ENCODE results near the gene KANK4. TPM values are rescaled to one million over a fixed set of nuclear protein-coding genes. Genes with fewer than 3 reads are reported as not detected.

The KANK4 gene
- total RNA-seq, 4 donors from 2014 or later, result 0.54 to 0.59 (median 0.56) TPM; not detected in 1

DNA sequence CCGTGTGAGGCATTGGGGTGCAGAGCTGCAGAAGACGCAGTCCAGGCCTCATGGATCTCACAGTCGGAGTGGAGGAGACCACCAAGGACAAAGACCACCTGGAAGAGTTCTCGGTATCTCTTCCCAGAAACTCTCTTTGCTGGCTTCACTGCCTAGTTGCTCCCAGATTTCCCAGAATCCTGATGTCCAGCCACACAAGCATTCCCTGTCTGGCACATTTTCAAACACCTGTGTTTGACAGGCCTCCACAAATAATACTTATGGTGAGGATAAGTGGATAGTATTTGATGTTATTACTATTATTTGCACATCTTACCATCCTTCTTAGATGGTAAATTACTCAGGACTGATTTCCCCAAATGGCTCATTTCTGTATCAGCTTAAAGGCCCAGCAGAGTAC, 27.7 kb upstream of the KANK4 start:
- no peak for DNase-seq
- WGBS, 2 donors, result 88 to 98% methylated on average over 4 of the region's 4 CpGs
- TF ChIP-seq POLR2A (IDR thresholded peaks at IDR 0.05) (no peak), CTCF (IDR thresholded peaks at IDR 0.05) (no peak)

DNA sequence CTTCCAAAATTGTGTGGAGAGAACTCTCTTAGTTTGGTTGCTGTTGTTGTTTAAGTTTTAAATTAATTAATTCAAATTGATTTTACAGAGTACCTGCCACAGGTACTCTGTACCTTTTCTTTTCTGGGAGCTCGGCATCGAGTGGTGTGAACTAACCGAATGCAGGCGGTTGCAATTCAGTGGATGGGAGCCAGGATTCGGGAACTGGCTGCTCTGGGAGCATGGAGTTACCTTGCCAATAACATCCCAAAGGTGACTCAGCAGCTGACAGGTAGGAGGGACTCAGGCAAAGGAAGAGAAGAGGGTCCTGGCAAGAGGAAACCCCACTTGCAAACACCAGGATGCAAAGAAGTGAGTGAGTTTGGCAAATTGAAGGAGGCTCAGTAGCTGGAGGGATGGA, 24.7 kb upstream of the KANK4 start:
- DNase-seq, result no peak
- no peak overlapping the region for H3K4me3 ChIP-seq (replicated peaks in 1 of 3)
- no peaks in the 10 kb centered on the region for H3K36me3 ChIP-seq
- no peaks in the 10 kb centered on the region for H3K4me1 ChIP-seq
- TF ChIP-seq POLR2A (IDR thresholded peaks at IDR 0.05) (no peak), CTCF (IDR thresholded peaks at IDR 0.05) (no peak)
- intact Hi-C loops (cut with DNase I), result no loop called here
- no peak overlapping the region for H3K27ac ChIP-seq
- WGBS, 2 donors, result 93 to 96% methylated on average over 5 of the region's 5 CpGs
- H3K27me3 ChIP-seq, result no peaks in the 10 kb centered on the region
- H3K9me3 ChIP-seq, result no peaks in the 10 kb centered on the region

More for the DNA sequence above, 27.7 kb upstream of the KANK4 start:
- Histone ChIP-seq H3K4me1 (no peaks in the 10 kb centered on the region), H3K27me3 (no peaks in the 10 kb centered on the region), H3K9me3 (no peaks in the 10 kb centered on the region), H3K27ac (no peak overlapping the region), H3K4me3 (replicated peaks in 1 of 3) (no peak overlapping the region), H3K36me3 (no peaks in the 10 kb centered on the region)
- intact Hi-C loops (cut with DNase I), result no loop called here

DNA sequence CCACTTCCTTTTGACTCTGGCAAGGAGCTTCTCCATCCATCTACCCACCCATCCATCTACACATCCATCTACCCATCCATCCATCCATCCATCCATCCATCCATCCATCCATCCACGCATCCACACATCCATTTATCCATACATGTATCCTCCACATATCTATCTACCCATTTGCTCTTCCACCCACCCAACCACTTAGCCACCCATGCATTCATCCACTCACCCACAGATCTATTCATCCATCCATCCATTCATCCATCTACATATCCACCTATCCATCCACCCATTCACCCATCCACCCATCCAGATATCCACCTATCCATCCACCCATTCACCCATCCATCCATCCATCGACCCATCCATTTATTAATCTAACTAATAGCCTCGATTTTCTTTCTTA, 23.0 kb upstream of the KANK4 start:
- WGBS, 2 donors, result 95 to 96% methylated on average over 3 of the region's 3 CpGs
- no peak for DNase-seq
- H3K4me3 ChIP-seq (replicated peaks in 1 of 3), result no peak overlapping the region
- no peaks in the 10 kb centered on the region for H3K9me3 ChIP-seq
- no peaks in the 10 kb centered on the region for H3K36me3 ChIP-seq
- TF ChIP-seq CTCF (IDR thresholded peaks at IDR 0.05) (no peak), POLR2A (IDR thresholded peaks at IDR 0.05) (no peak)
- intact Hi-C loops (cut with DNase I), result no loop called here
- H3K27ac ChIP-seq, result no peak overlapping the region
- peaks cover 0 to 9% of the 10 kb centered on the region in 2 donors for H3K4me1 ChIP-seq
- no peaks in the 10 kb centered on the region for H3K27me3 ChIP-seq

DNA sequence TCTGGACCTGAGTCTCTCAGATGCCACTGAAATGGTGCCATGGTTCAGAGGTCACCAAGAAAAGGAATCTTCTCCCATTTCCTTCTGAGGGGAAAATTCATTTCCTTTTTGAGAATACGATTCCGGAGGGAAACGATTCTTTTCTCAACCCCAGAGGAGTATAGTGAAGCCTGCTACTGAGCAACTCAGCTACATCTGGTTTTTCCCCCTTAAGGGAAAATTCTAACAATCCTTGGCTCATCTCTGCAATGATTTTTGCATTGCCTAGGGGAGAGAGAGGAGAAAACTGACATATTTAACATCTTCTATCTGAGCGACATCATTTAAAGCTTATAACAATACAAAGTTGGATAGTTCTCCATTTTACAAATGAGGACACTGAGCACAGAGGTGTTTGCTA, 22.4 kb upstream of the KANK4 start:
- intact Hi-C loops (cut with DNase I), result no loop called here
- H3K27me3 ChIP-seq, result no peaks in the 10 kb centered on the region
- TF ChIP-seq POLR2A (IDR thresholded peaks at IDR 0.05), result no peak
- TF ChIP-seq CTCF (IDR thresholded peaks at IDR 0.05), result no peak
- H3K9me3 ChIP-seq, result no peaks in the 10 kb centered on the region
- H3K27ac ChIP-seq, result no peak overlapping the region
- no peak for DNase-seq
- no peaks in the 10 kb centered on the region for H3K36me3 ChIP-seq
- no peak overlapping the region for H3K4me3 ChIP-seq (replicated peaks in 1 of 3)
- H3K4me1 ChIP-seq, result peaks cover 0 to 13% of the 10 kb centered on the region in 2 donors
- WGBS, 2 donors, result 81 to 88% methylated on average over 4 of the region's 4 CpGs

- Histone ChIP-seq H3K27me3 (no peaks in the 10 kb centered on the region), H3K36me3 (no peaks in the 10 kb centered on the region), H3K4me1 (peaks cover 0 to 13% of the 10 kb centered on the region in 2 donors), H3K27ac (no peak overlapping the region), H3K4me3 (replicated peaks in 1 of 3) (no peak overlapping the region), H3K9me3 (no peaks in the 10 kb centered on the region)
- TF ChIP-seq POLR2A (IDR thresholded peaks at IDR 0.05) (no peak), CTCF (IDR thresholded peaks at IDR 0.05) (no peak)
- DNase-seq, result no peak
- intact Hi-C loops (cut with DNase I), result no loop called here
- 94 to 99% methylated on average over 3 of the region's 3 CpGs for WGBS, 2 donors
These were observed 21.9 kb upstream of the KANK4 start for GRCh38 chr1:62341089-62341488.
